ENCODE results near the gene EIF4EBP2. TPM values are rescaled to one million over a fixed set of nuclear protein-coding genes. Genes with fewer than 3 reads are reported as not detected.

The EIF4EBP2 gene
- total and polyA plus RNA-seq, 2 experiments from 2014 or later: 42.0 to 131 TPM

DNA sequence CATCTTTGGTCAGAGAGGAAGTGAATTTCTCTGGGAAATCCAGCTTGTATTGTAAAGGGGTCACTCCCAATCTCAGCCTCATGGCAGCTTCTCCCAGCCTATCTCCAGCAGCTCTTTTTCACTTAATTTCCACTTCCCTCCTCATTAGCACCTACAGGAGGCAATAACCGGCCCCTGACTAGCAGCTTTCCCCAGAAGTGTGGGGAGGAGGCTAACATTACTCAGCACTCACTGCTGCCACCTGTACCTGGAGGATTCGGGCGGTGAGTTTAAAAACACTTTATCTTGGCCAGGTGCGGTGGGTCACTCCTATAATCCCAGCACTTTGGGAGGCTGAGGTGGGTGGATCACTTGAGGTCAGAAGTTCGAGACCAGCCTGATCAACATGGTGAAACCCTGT, 33.8 kb downstream of the EIF4EBP2 start:
- Histone ChIP-seq H4K20me1 (replicated peaks; ENCODE audit: insufficient read depth) (peaks cover 17% of the 10 kb centered on the region; the same call in 1 of the 2 replicates), H3K27me3 (ENCODE audit: insufficient read depth) (peaks cover 22% of the 10 kb centered on the region), H3F3A (replicated peaks; ENCODE audit: low read depth) (peaks cover 15% of the 10 kb centered on the region), H3K27ac (ENCODE audit: low read depth) (no peak overlapping the region), H3K4me1 (ENCODE audit: insufficient read depth) (peaks cover 28% of the 10 kb centered on the region), H3K4me3 (no peak overlapping the region), H3K36me3 (ENCODE audit: insufficient read depth) (peaks cover 2% of the 10 kb centered on the region; the same call in 1 of the 2 replicates), H3K79me2 (replicated peaks; ENCODE audit: insufficient read depth) (peaks cover 60% of the 10 kb centered on the region), H2AFZ (no peak overlapping the region), H3K9me2 (ENCODE audit: insufficient read depth) (no peaks in the 10 kb centered on the region), H3K4me2 (no peak overlapping the region)
- no peak overlapping the region for H3K4me3 Mint-ChIP-seq
- peaks cover 8% of the 10 kb centered on the region; the same call in 2 of the 3 replicates for H3K36me3 Mint-ChIP-seq (ENCODE audit: low read depth)
- H3K27me3 Mint-ChIP-seq (ENCODE audit: insufficient read depth, low read depth, poor library complexity): peaks cover 48% of the 10 kb centered on the region
- no peak for TF ChIP-seq ZNF114 (CRISPR knock-in tag; IDR thresholded peaks at IDR 0.05)
- TF ChIP-seq CTCF (conservative IDR thresholded peaks at IDR 0.05; ENCODE audit: low read depth in 2 of 2): peak; percentile 27 to 53; a peak in 2 of 4 replicates
- H3K27ac Mint-ChIP-seq: no peak overlapping the region
- ATAC-seq: peak; percentile 5
- H3K4me1 Mint-ChIP-seq: peaks cover 34% of the 10 kb centered on the region
- no peaks in the 10 kb centered on the region; the same call in 2 of the 3 replicates for H3K9me3 Mint-ChIP-seq
- peak; percentile 75 for DNase-seq (ENCODE audit: low spot score)

- Mint-ChIP-seq H3K27me3 (ENCODE audit: insufficient read depth, low read depth, poor library complexity) (peaks cover 54% of the 10 kb centered on the region), H3K9me3 (no peaks in the 10 kb centered on the region; the same call in 2 of the 3 replicates), H3K27ac (no peak overlapping the region), H3K36me3 (ENCODE audit: low read depth) (peaks cover 8% of the 10 kb centered on the region; the same call in 1 of the 3 replicates), H3K4me1 (peaks cover 45% of the 10 kb centered on the region), H3K4me3 (peak overlapping the region; percentile 72)
- Histone ChIP-seq H4K20me1 (replicated peaks; ENCODE audit: insufficient read depth) (peaks cover 14% of the 10 kb centered on the region; the same call in 1 of the 2 replicates), H3K4me3 (peak overlapping the region; percentile 78), H3F3A (replicated peaks; ENCODE audit: low read depth) (peaks cover 26% of the 10 kb centered on the region), H3K4me2 (peak overlapping the region; percentile 96), H3K36me3 (ENCODE audit: insufficient read depth) (no peaks in the 10 kb centered on the region), H3K9me2 (ENCODE audit: insufficient read depth) (no peaks in the 10 kb centered on the region), H3K79me2 (replicated peaks; ENCODE audit: insufficient read depth) (peaks cover 51% of the 10 kb centered on the region), H2AFZ (no peak overlapping the region; the same call in 1 of the 2 replicates), H3K4me1 (ENCODE audit: insufficient read depth) (peaks cover 42% of the 10 kb centered on the region), H3K27ac (ENCODE audit: low read depth) (no peak overlapping the region), H3K27me3 (ENCODE audit: insufficient read depth) (peaks cover 22% of the 10 kb centered on the region)
- ATAC-seq (peak; percentile 2; the same call in 2 of the 3 replicates), DNase-seq (ENCODE audit: low spot score) (peak; percentile 64)
- TF ChIP-seq ZNF331 (CRISPR knock-in tag; IDR thresholded peaks at IDR 0.05; ENCODE audit: low read depth) (no peak), CREB1 (CRISPR knock-in tag; IDR thresholded peaks at IDR 0.05; ENCODE audit: low read depth) (peak; percentile 31; the same call in 1 of the 2 replicates)
Measured at GRCh38 chr10:70440296-70441160, 36.6 kb downstream of the EIF4EBP2 start.
